Neuronal stem cell (in vitro differentiated cells): ENCODE results near the gene RAB42.
A peak's percentile ranks its signal among the peaks of the same experiment; 100 is the strongest.

Source experiments
- DNase-seq: peaks from one replicate; pipeline ENCODE4 v3.0.0-alpha.2; 2013; ENCODE audit warnings: low spot score
- H2AFZ ChIP-seq: one replicate; pipeline ENCODE4 v1.6.1; 2013; ENCODE audit warnings: mild to moderate bottlenecking, low read length, inconsistent platforms
- H2AK5ac ChIP-seq: 2 replicates; pipeline ENCODE4 v1.6.1; 2013; ENCODE audit warnings: low read depth, mild to moderate bottlenecking, inconsistent platforms, low read length, moderate library complexity, mixed read lengths
- H2BK120ac ChIP-seq: 2 replicates; pipeline ENCODE4 v1.6.1; 2013; ENCODE audit warnings: low read depth, mild to moderate bottlenecking, inconsistent platforms, low read length, moderate library complexity, mixed read lengths
- H2BK12ac ChIP-seq: one replicate; pipeline ENCODE4 v1.6.1; 2013; ENCODE audit warnings: low read length, inconsistent platforms
- H2BK15ac ChIP-seq: 2 replicates; pipeline ENCODE4 v1.6.1; 2013; ENCODE audit warnings: mild to moderate bottlenecking, low read length, inconsistent platforms, mixed read lengths
- H2BK5ac ChIP-seq: one replicate; pipeline ENCODE4 v1.6.1; 2013; ENCODE audit warnings: inconsistent platforms, mild to moderate bottlenecking, low read length, moderate library complexity
- H3K14ac ChIP-seq: one replicate; pipeline ENCODE4 v1.6.1; 2013; ENCODE audit warnings: low read length, inconsistent platforms
- H3K18ac ChIP-seq: 2 replicates; pipeline ENCODE4 v1.6.1; 2013; ENCODE audit warnings: low read length, inconsistent platforms
- H3K23ac ChIP-seq: 2 replicates; pipeline ENCODE4 v1.6.1; 2013; ENCODE audit warnings: low read depth, mild to moderate bottlenecking, mixed read lengths, low read length, inconsistent platforms; ENCODE audit not compliant: poor library complexity
- H3K27ac ChIP-seq: replicated peaks from 3 replicates; pipeline ENCODE4 v1.5.1; 2013; ENCODE audit warnings: low read length, inconsistent platforms
- H3K27me3 ChIP-seq, 3 experiments: 2 replicates each; pipeline ENCODE4 v1.6.1; 2013; ENCODE audit warnings: low read length in 3 of 3, mild to moderate bottlenecking in 2 of 3, inconsistent platforms in 1 of 3, low read depth in 1 of 3, mixed read lengths in 1 of 3, moderate library complexity in 1 of 3; ENCODE audit not compliant: control insufficient read depth in 3 of 3, insufficient read depth in 3 of 3
- H3K36me3 ChIP-seq, 2 donors: replicated peaks in 1 of 2; 2 replicates each; pipeline ENCODE4 v1.6.1; 2013; ENCODE audit warnings: low read length in 2 of 2; ENCODE audit not compliant: control insufficient read depth in 2 of 2, insufficient read depth in 2 of 2
- H3K4ac ChIP-seq: 2 replicates; pipeline ENCODE4 v1.6.1; 2013; ENCODE audit warnings: inconsistent platforms, mild to moderate bottlenecking, low read length, moderate library complexity
- H3K4me1 ChIP-seq, 2 donors: 1 replicate in 1 of 2; 2 replicates in 1 of 2; pipeline ENCODE4 v1.6.1; 2013; ENCODE audit warnings: low read length in 2 of 2, low read depth in 1 of 2; ENCODE audit not compliant: control insufficient read depth in 2 of 2, insufficient read depth in 1 of 2
- H3K4me2 ChIP-seq: one replicate; pipeline ENCODE4 v1.6.1; 2013; ENCODE audit warnings: mild to moderate bottlenecking, low read length, inconsistent platforms; ENCODE audit not compliant: insufficient read depth, poor library complexity, severe bottlenecking
- H3K4me3 ChIP-seq, 2 donors: 2 replicates each; pipeline ENCODE4 v1.5.1; 2013; ENCODE audit warnings: low read length in 2 of 2, mild to moderate bottlenecking in 2 of 2, inconsistent platforms in 1 of 2, moderate library complexity in 1 of 2
- H3K79me1 ChIP-seq: one replicate; pipeline ENCODE4 v1.6.1; 2013; ENCODE audit warnings: low read depth, mild to moderate bottlenecking, inconsistent platforms, low read length, moderate library complexity
- H3K9ac ChIP-seq: one replicate; pipeline ENCODE4 v1.6.1; 2013; ENCODE audit warnings: mild to moderate bottlenecking, low read depth, low read length, inconsistent platforms; ENCODE audit not compliant: poor library complexity
- H3K9me3 ChIP-seq, 2 donors: replicated peaks in 1 of 2; 2 replicates each; pipeline versions ENCODE3 to v1.6.1; 2013; ENCODE audit warnings: low read length in 2 of 2, mild to moderate bottlenecking in 2 of 2, inconsistent platforms in 1 of 2, low read depth in 1 of 2, mixed read lengths in 1 of 2, moderate library complexity in 1 of 2; ENCODE audit not compliant: control insufficient read depth in 2 of 2, insufficient read depth in 1 of 2
- H4K8ac ChIP-seq: one replicate; pipeline ENCODE4 v1.6.1; 2013; ENCODE audit warnings: low read depth, mild to moderate bottlenecking, inconsistent platforms, low read length, moderate library complexity
- H4K91ac ChIP-seq: one replicate; pipeline ENCODE4 v1.6.1; 2013; ENCODE audit warnings: low read length, low read depth, mild to moderate bottlenecking, inconsistent platforms; ENCODE audit not compliant: poor library complexity
- WGBS, 2 donors: extraction: QIAGEN DNeasy Blood & Tissue Kit; methylation state at CpG; one replicate each; pipeline ENCODE4 v1.1.7; 2013; ENCODE audit warnings: missing lambda C conversion rate in 2 of 2, mixed read lengths in 1 of 2; ENCODE audit not compliant: insufficient read length in 2 of 2, insufficient replicate concordance in 1 of 2; ENCODE audit errors: extremely low coverage in 2 of 2; 5-methylcytosine and 5-hydroxymethylcytosine counted together

RAB42 gene

DNA sequence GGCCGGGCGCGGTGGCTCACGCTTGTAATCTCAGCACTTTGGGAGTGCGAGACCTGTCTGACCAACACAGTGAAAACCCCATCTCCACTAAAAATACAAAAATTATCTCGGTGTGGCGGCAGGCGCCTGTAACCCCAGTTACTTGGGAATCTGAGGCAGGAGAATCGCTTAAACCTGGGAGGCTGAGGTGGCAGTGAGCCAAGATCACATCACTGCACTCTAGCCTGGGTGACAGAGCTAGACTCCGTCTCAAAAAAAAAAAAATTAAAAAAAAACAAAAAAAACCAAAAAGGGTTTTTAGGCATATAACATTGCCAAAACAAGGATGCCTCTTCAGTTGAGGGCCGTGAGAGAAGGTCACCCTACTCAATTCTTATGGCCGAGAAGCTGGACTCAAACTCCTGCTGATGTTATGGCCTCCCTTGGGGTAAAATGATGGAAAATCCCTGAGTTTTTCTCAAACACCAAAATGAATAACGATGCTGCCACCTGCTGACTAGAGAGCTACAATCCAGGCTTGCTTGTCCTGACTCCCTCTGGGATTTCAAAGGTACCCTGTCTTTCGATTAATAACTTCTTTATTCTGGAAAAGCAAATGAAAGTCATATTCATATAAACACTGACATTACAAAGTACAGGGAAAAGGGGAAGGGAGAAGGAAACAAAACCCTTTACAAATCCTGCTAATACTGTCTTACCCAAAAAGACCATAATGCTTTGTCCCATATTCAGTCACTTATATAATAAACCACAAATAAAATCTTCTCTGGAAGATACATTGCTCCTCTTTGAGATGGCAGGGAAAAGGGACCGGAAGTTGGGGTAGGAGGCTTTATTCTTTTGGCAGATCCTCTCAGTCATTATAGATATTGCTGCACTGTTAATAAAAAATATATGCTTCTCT, 10.7 kb downstream of the RAB42 start:
- H3K79me1 ChIP-seq = no peaks in the 10 kb centered on the region
- H2BK15ac ChIP-seq = no peak overlapping the region
- no peak overlapping the region for H3K9ac ChIP-seq
- no peak overlapping the region for H3K4me3 ChIP-seq
- H3K27ac ChIP-seq = no peak overlapping the region
- H3K4ac ChIP-seq = no peak overlapping the region
- no peak overlapping the region for H3K4me2 ChIP-seq
- peaks cover 16 to 66% of the 10 kb centered on the region in 2 donors for H3K36me3 ChIP-seq
- no CpG with 5 or more reads among the region's 15 CpGs for WGBS, 2 donors
- H3K23ac ChIP-seq = no peak overlapping the region
- H2BK5ac ChIP-seq = no peak overlapping the region
- H4K8ac ChIP-seq = no peak overlapping the region
- peak; percentile 54 for DNase-seq
- H2BK12ac ChIP-seq = no peak overlapping the region
- no peaks in the 10 kb centered on the region for H3K27me3 ChIP-seq
- H3K18ac ChIP-seq = no peak overlapping the region
- H2BK120ac ChIP-seq = no peak overlapping the region
- H3K4me1 ChIP-seq = peaks cover 0 to 9% of the 10 kb centered on the region in 2 donors
- H3K9me3 ChIP-seq = no peaks in the 10 kb centered on the region
- no peak overlapping the region for H4K91ac ChIP-seq
- no peak overlapping the region for H3K14ac ChIP-seq
- no peak overlapping the region for H2AK5ac ChIP-seq
- H2AFZ ChIP-seq = no peak overlapping the region

- H3K9me3 ChIP-seq = no peaks in the 10 kb centered on the region
- H2AFZ ChIP-seq = no peak overlapping the region
- H2BK15ac ChIP-seq = no peak overlapping the region
- H3K4me1 ChIP-seq = peaks cover 0 to 9% of the 10 kb centered on the region in 2 donors
- no peak for DNase-seq
- H3K79me1 ChIP-seq = no peaks in the 10 kb centered on the region
- H3K4me3 ChIP-seq = no peak overlapping the region
- no peak overlapping the region for H4K91ac ChIP-seq
- H3K4me2 ChIP-seq = no peak overlapping the region
- H3K27me3 ChIP-seq = no peaks in the 10 kb centered on the region
- no peak overlapping the region for H2BK5ac ChIP-seq
- no peak overlapping the region for H3K23ac ChIP-seq
- no CpG with 5 or more reads among the region's 5 CpGs for WGBS, 2 donors
- no peak overlapping the region for H3K27ac ChIP-seq
- no peak overlapping the region for H4K8ac ChIP-seq
- H3K9ac ChIP-seq = no peak overlapping the region
- H3K14ac ChIP-seq = no peak overlapping the region
- peaks cover 16 to 75% of the 10 kb centered on the region in 2 donors for H3K36me3 ChIP-seq
- H2BK12ac ChIP-seq = no peak overlapping the region
- no peak overlapping the region for H2AK5ac ChIP-seq
- no peak overlapping the region for H2BK120ac ChIP-seq
- no peak overlapping the region for H3K4ac ChIP-seq
- H3K18ac ChIP-seq = no peak overlapping the region
Observed at GRCh38 chr1:28604411-28604810, 12.3 kb downstream of the RAB42 start.

DNA sequence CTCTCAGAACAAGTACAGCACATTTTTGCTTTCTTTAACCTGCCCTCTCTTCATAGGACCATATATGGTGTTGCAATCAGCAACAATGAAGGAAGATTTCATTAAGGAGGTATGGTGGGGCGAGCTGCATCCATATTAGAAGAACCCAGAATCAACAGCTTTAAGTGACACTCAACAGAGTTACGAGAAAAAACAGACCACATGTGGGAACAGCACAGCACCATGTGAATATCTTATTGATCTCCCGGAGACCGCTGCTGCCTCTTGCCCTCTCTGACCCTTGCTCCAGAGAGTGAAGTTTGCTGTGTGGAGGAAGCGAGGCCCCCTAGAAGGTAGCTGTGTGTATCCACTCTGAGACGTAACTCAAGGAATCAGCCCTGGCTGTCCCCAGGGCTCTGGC, 12.9 kb downstream of the RAB42 start:
- Histone ChIP-seq H3K4ac (no peak overlapping the region), H3K4me3 (no peak overlapping the region), H2BK5ac (no peak overlapping the region), H2AK5ac (no peak overlapping the region), H3K36me3 (peaks cover 16 to 80% of the 10 kb centered on the region in 2 donors), H3K27ac (no peak overlapping the region), H2BK15ac (no peak overlapping the region), H2AFZ (no peak overlapping the region), H2BK120ac (no peak overlapping the region), H3K23ac (no peak overlapping the region), H4K91ac (no peak overlapping the region), H3K27me3 (no peaks in the 10 kb centered on the region), H3K9me3 (no peaks in the 10 kb centered on the region), H3K14ac (no peak overlapping the region), H3K79me1 (no peaks in the 10 kb centered on the region), H3K4me2 (no peak overlapping the region), H3K18ac (no peak overlapping the region), H4K8ac (no peak overlapping the region), H3K4me1 (peaks cover 0 to 9% of the 10 kb centered on the region in 2 donors), H2BK12ac (no peak overlapping the region), H3K9ac (no peak overlapping the region)
- WGBS, 2 donors = no CpG with 5 or more reads among the region's 6 CpGs
- no peak for DNase-seq

DNA sequence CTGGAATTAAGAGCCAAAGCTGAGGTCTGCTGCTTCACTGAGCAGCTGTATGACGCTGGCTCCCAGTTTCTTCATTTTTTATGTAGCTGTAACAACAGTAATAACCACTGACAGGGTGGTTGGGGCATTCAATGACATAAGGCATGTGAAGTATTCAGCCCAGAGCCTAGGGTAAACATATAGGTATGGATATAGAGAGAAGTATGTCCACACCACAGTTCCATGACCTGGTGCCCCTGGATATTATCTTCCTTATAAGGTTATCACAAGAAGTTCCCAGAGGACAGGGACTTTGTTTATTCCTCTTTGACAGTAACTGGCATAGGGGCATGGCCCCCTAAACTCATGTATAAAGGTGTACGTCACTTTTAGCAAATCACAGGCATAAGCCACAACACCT, 14.7 kb downstream of the RAB42 start:
- Histone ChIP-seq H2AFZ (no peak overlapping the region), H2BK12ac (no peak overlapping the region), H3K18ac (no peak overlapping the region), H3K14ac (no peak overlapping the region), H4K91ac (no peak overlapping the region), H2AK5ac (no peak overlapping the region), H3K9me3 (no peaks in the 10 kb centered on the region), H2BK5ac (no peak overlapping the region), H3K4ac (no peak overlapping the region), H3K4me3 (no peak overlapping the region), H3K79me1 (no peaks in the 10 kb centered on the region), H3K9ac (no peak overlapping the region), H3K36me3 (peaks cover 15 to 88% of the 10 kb centered on the region in 2 donors), H3K27me3 (no peaks in the 10 kb centered on the region), H3K4me1 (peaks cover 0 to 9% of the 10 kb centered on the region in 2 donors), H3K23ac (no peak overlapping the region), H2BK120ac (no peak overlapping the region), H4K8ac (no peak overlapping the region), H2BK15ac (no peak overlapping the region), H3K27ac (no peak overlapping the region), H3K4me2 (no peak overlapping the region)
- WGBS, 2 donors = no CpG with 5 or more reads among the region's 2 CpGs
- no peak for DNase-seq
